HepG2 (cell line): ENCODE data around the gene CST3. TPM values are rescaled to one million over a fixed set of nuclear protein-coding genes. Genes with fewer than 3 reads are reported as not detected.

Experiments
- polyA plus RNA-seq, 8 experiments: library from polyadenylated mRNA; depleted of rRNA in 3 of 8; stranded (reverse) in 7 of 8; unstranded in 1 of 8; fragments of >200 nt; fragmentation: Illumina TruSeq in 4 of 8; extraction: Trizol in 4 of 8; gene quantifications; 2 replicates each; pipeline versions ENCODE4 v1.2.1 to v1.2.3, GENCODE V29; 2011 to 2016; ENCODE audit warnings: low read depth in 4 of 8, missing spikeins in 1 of 8, mixed read lengths in 1 of 8; ENCODE audit not compliant: insufficient read depth in 1 of 8
- total RNA-seq, 5 experiments: library from RNA; depleted of rRNA; stranded (reverse); fragments of >200 nt; fragmentation: Illumina TruSeq; extraction: Trizol; gene quantifications; 2 replicates each; pipeline ENCODE4 v1.2.3, GENCODE V29; 2016; ENCODE audit warnings: low read depth in 1 of 5

Gene CST3
- total and polyA plus RNA-seq, 2 of the 13 experiments (the other 11 are each of a cell fraction or from before 2014, with no cell fraction given) = 690 to 1,005 TPM

Other genes with a start within 250 kb of the CST3 start
- gene NAPB, start 216.5 kb downstream of the CST3 start, total RNA-seq (2016; rRNA removed; fragmentation: Illumina TruSeq; extraction: Trizol) = 9.5 and 15.2 TPM in 2 replicates
- gene NAPB, start 216.5 kb downstream of the CST3 start, polyA plus RNA-seq (2011; rRNA removed) = 16.1 and 16.3 TPM in 2 replicates
- gene CSTL1, start 198.3 kb downstream of the CST3 start, total RNA-seq (2016; rRNA removed; fragmentation: Illumina TruSeq; extraction: Trizol) = not detected in 2 replicates
- gene CSTL1, start 198.3 kb downstream of the CST3 start, polyA plus RNA-seq (2011; rRNA removed) = not detected in 2 replicates
- gene CST11, start 185.1 kb downstream of the CST3 start, total RNA-seq (2016; rRNA removed; fragmentation: Illumina TruSeq; extraction: Trizol) = not detected in 2 replicates
- not detected in 2 replicates for gene CST11, start 185.1 kb downstream of the CST3 start, polyA plus RNA-seq (2011; rRNA removed)
- not detected in 2 replicates for gene CST8, start 146.8 kb downstream of the CST3 start, total RNA-seq (2016; rRNA removed; fragmentation: Illumina TruSeq; extraction: Trizol)
- not detected in 2 replicates for gene CST8, start 146.8 kb downstream of the CST3 start, polyA plus RNA-seq (2011; rRNA removed)
- gene CST9L, start 69.5 kb downstream of the CST3 start, total RNA-seq (2016; rRNA removed; fragmentation: Illumina TruSeq; extraction: Trizol) = 0.15 TPM in 1 of 2 replicates, not detected in the other
- not detected in 2 replicates for gene CST9L, start 69.5 kb downstream of the CST3 start, polyA plus RNA-seq (2011; rRNA removed)
- gene CST9, start 32.0 kb downstream of the CST3 start, total RNA-seq (2016; rRNA removed; fragmentation: Illumina TruSeq; extraction: Trizol) = 0.07 TPM in 1 of 2 replicates, not detected in the other
- gene CST9, start 32.0 kb downstream of the CST3 start, polyA plus RNA-seq (2011; rRNA removed) = not detected in 2 replicates
- gene CST4, start 51.1 kb upstream of the CST3 start, total RNA-seq (2016; rRNA removed; fragmentation: Illumina TruSeq; extraction: Trizol) = not detected in 2 replicates
- 0.16 TPM in 1 of 2 replicates, not detected in the other for gene CST4, start 51.1 kb upstream of the CST3 start, polyA plus RNA-seq (2011; rRNA removed)
- gene CST1, start 113.0 kb upstream of the CST3 start, total RNA-seq (2016; rRNA removed; fragmentation: Illumina TruSeq; extraction: Trizol) = not detected in 2 replicates
- gene CST1, start 113.0 kb upstream of the CST3 start, polyA plus RNA-seq (2011; rRNA removed) = 0.09 and 0.22 TPM in 2 replicates
- gene CST2, start 188.8 kb upstream of the CST3 start, total RNA-seq (2016; rRNA removed; fragmentation: Illumina TruSeq; extraction: Trizol) = not detected in 2 replicates
- not detected in 2 replicates for gene CST2, start 188.8 kb upstream of the CST3 start, polyA plus RNA-seq (2011; rRNA removed)
- not detected in 2 replicates for gene CST5, start 241.8 kb upstream of the CST3 start, total RNA-seq (2016; rRNA removed; fragmentation: Illumina TruSeq; extraction: Trizol)
- gene CST5, start 241.8 kb upstream of the CST3 start, polyA plus RNA-seq (2011; rRNA removed) = 0.16 TPM in 1 of 2 replicates, not detected in the other